HG03064 (cell line): Measurements from ENCODE around the gene GPATCH8.
"Not testable (repeated sequence)": the region's sequence is repeated elsewhere in the genome, so short reads cannot be mapped to it uniquely, and the experiment has no call there.

Experiments used
- ATAC-seq: cut with Tn5 transposase; IDR thresholded peaks from one replicate; pipeline ENCODE4 v1.9.1; 2021; ENCODE audit warnings: low read depth; ENCODE audit not compliant: unreplicated experiment

Gene GPATCH8

DNA sequence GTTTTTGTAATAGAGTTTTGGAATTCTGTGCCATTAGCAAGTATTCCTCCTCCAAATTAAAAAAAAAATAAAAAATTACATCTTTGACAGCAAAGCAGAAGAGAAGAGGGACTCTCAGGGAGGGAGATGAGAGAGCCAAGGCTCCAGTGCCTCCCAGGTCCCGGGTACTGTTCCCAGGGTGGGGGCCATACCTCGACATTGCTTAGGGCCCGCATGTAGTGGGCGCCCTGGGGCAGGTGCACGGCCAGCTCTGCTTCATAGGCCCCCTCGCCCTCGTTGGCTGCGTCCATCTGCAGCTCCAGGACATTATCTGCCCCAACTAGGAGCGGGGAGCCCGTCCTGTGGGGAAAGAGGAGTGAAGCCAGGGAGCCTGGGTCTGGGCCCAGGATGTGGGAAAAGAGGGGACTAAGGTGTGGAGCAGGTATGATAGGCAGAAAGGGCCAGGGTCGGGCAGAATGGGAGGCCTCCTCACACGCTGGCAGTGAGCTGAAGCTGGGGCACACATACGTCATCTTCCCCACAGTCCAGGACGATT is 125.0 kb downstream of the GPATCH8 start:
- no peak for ATAC-seq

DNA sequence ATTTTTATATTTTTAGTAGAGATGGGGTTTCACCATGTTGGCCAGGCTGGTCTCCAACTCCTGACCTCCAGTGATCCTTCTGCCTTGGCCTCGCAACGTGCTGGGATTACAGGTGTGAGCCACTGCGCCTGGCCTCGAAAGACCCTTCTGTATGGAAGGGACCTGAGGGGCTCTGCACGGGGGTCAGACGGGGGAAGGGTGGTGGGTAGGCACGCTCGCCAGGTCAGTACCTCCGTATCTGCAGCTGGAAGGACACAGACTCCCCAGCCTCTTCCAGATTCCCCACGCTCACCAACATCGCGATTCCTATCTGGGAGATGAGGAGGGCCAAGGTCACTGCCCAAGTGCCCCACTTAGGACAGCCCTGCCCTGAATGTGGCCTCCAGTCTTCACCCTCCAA is 126.4 kb downstream of the GPATCH8 start:
- ATAC-seq, result no peak

DNA sequence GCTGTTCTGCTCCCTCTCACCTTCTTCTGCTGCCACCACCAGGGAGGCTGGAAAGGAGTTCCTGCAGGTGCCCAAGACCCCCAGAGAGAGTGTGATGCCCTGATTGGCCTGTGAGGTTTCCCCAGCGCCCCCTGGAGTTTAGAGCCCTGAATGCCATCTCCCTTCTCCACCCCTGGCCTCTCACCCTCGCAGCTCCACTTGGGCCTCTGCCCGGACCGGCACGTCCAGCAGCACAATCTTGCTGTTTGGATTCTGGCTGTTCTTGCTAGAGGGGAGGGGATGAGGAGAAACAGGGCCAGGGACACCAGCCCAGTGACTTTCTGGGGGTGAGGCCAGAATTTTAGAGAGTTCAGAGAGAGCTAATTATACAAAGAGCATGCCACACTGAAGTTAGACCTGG is 127.1 kb downstream of the GPATCH8 start:
- no peak for ATAC-seq

DNA sequence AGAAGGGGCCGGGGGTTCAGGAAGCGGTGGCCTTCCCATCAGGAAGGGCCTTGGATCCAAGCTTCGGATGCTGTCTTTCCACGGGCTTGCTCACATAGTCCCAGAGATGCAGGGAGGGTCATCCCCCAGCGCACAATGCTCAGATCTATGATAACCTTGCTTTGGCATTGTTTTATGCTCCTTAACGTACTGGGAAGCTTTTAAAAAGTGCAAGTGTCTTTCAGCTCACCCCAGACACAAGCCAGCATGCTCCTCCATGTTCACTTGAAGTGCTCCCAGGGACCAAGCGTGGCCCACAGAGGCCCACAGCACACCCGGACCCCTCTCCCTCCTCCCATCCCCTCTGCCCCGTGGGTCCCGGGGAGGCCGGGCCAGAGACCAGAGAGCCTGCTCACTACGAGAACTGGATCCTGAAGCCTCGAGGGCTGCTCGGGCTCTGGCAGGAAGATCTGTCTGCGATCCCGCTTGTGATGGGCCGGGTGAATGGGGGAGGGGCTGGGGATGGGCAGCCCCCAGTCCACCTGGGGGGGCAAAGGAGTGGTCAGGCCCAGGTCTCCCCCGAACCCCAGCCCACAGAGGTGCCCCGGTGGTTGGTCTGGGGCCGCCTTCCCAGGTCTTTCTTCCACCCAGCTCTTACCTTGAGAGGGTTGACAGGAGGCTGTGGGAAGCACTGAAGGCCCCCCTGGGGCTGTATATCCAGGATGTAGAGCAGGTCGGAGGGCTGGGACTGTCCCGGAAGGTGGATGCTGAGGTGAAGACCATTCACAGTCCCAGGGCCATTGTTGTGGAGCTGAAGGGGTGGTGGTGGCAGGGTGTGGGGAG is 127.8 kb downstream of the GPATCH8 start:
- no peak for ATAC-seq

DNA sequence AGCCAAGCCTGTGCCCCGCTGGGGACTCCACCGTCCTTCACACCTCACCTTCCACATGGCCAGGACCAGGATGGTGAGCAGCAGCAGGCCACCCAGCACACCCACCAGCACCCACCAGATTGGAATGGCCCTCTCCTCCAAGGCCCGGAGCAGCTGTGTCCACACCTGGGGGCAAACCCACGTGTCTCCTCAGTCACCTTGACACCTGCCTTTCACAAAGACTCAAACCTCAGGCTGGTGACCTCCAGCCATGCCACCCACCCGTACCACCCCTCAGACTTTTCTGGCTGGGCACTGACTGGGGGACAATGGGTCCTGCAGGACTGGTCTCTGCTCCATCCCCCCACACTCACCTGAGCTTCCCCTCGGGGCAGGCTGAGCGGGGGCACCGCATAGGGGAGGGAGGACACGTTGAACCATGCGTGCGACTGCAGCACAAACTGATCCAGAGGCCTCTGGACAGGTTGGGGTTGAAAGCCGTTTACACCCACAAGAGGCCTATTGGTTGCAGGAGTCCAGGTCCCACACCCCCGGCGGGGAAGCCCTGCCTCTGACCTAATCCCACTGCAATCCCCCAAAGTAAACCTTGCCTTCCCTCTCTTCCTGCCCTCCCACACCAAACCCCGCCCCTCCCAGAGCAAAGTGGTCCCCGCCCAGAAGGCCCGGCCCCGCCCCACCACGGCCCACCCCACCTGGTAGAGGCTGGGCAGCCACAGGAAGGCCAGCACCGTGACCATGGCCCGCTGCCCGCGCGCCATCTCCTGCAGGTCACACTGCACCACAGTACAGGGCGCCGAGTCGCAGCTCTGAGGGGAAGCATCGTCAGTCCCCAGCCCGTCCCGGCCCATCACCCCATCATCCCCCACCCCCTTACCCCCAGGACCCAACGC is 128.7 kb downstream of the GPATCH8 start:
- no peak for ATAC-seq

DNA sequence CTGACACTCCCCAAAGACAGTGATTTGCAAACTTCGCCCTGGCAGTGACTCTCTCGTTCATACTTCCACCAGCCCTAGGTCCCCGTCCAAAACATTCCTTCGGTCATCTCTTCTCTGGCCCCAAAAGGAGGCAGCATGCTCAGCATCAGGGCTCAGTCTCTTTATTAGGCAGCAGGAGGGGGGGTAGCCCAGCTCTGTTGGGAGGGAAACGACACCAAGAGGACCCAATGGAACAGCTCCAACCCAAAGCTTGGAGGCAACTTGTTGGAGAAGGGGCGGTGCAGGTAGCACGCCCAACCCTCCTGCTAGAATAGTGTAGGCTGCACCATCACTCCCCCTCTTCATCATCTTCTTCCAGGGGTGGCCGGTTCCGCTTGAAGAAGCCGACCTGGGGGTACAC is 131.2 kb downstream of the GPATCH8 start:
- no peak for ATAC-seq

DNA sequence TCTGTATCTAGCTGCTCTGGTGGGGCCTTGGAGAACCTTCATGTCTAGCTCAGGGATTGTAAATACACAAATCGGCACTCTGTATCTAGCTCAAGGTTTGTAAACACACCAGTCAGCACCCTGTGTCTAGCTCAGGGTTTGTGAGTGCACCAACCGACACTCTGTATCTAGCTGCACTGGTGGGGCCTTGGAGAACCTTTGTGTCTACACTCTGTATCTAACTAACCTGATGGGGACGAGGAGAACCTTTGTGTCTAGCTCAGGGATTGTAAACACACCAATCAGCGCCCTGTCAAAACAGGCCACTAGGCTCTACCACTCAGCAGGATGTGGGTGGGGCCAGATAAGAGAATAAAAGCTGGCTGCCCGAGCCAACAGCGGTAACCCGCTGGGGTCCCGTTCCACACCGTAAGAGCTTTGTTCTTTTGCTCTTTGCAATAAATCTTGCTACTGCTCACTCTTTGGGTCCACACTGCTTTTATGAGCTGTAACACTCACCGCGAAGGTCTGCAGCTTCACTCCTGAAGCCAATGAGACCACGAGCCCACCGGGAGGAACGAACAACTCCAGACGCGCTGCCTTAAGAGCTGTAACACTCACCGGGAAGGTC is 133.7 kb downstream of the GPATCH8 start:
- not testable (repeated sequence) for ATAC-seq

DNA sequence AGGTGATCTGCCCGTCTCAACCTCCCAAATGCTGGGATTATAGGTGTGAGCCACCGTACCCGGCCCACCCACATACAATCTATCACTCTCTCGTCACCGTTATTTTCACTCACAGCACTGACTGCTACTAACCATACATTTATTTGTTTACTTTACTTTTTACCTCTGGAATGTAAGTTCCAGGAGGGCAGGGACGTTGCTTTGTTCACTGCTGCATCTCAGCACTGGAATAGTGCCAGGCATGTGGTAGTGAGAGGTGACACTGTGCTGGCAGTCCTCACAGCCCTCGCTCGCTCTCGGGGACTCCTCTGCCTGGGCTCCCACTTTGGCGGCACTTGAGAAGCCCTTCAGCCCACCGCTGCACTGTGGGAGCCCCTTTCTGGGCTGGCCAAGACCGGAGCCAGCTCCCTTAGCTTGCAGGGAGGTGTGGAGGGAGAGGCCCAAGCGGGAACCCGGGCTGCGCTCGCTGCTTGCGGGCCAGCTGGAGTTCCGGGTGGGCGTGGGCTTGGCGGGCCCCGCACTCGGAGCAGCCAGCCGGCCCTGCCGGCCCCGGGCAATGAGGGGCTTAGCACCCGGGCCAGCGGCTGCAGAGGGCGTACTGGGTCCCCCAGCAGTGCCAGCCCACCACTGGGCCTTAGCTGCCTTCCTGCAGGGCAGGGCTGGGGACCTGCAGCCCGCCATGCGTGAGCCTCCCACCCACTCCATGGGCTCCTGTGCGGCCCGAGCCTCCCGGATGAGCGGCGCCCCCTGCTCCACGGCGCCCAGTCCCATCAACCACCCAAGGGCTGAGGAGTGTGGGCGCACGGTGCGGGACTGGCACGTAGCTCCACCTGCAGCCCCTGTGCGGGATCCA is 134.6 kb downstream of the GPATCH8 start:
- ATAC-seq, result not testable (repeated sequence)

DNA sequence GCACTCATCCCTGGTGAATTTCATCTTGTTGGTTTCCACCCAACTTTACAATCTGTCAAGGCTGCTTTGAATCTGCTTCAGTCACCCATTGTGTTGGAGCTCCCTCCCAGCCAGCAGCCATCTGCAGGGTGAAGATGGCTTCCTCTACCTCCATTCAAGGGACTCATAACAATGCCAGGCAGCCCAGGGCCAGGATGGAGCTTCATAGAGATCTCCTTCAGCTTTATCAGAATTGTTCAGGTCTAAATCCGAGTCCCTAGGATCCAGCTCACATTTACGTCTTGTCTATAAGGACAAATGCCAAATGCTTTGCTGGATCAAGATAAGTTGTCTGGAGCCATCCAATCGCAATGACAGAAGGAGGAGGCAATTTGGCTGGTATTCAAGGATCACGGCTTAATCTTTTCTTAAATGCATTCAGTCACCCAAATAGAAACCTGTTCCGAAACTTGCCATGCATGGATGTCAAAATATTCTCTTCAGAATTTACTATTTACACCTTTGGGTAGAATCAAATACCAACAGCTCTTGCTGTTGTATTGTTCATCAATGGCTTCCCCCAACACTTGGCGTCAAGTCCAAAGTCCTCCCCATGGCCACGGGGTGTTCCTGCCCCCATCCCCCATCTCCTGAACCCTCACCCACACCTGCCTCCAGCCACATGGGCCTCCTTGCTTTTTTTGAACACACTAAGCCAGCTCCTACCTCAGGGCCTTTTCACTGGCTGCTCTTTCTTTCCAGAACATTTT is 135.8 kb downstream of the GPATCH8 start:
- ATAC-seq, result no peak

DNA sequence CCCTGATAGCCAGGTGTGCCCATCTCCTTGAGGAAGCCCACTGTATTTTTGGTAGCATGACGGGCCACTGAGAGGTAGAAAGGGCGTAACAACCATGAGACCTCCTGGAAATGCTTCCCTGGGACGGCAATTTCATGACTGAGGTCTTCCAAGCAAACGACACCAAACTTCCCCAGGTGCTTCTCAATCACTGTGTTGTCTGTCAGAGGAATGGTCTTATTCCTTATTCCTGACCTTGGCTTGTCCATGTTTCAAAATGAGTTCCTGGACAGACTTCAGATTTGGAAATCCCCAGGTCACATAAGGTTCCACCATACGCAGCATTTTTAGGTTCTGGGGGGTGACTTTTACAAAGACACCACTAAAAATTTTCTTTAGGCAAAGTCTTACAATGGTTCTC is 138.2 kb downstream of the GPATCH8 start:
- ATAC-seq, result not testable (repeated sequence)

DNA sequence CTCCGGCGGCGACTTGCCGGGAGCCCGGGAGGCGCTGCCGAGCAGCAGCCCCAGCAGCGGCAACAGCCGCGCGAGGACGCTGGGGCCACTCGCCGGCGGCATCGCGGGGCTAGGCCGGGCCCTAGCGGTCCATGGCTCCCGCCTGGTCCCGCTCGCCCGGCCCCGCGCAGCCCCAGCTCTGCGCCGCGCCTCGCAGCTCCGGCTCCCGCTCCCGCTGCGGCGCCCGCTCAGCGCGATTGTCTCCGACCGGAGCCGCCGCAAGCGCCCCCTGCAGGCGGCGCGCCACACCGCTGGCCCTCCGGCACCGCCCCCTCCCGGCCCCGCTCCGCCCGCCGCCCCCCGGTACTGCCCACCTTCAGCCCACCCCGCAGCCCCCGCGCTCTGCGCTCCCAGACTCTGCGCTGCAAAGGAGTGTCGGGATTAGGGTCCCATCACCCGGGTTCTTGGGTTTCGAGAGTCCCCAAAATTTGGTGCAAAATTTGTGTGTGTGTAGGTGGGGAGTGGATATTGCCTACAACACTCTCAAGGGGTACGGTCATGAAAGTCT is 139.5 kb downstream of the GPATCH8 start, which contains the start of gene FAM171A2:
FAM171A2 (minus strand) TSS at position 241 of the 547 bp plus-strand sequence; CDS start at position 102, 139 bp downstream.
- no peak for ATAC-seq

DNA sequence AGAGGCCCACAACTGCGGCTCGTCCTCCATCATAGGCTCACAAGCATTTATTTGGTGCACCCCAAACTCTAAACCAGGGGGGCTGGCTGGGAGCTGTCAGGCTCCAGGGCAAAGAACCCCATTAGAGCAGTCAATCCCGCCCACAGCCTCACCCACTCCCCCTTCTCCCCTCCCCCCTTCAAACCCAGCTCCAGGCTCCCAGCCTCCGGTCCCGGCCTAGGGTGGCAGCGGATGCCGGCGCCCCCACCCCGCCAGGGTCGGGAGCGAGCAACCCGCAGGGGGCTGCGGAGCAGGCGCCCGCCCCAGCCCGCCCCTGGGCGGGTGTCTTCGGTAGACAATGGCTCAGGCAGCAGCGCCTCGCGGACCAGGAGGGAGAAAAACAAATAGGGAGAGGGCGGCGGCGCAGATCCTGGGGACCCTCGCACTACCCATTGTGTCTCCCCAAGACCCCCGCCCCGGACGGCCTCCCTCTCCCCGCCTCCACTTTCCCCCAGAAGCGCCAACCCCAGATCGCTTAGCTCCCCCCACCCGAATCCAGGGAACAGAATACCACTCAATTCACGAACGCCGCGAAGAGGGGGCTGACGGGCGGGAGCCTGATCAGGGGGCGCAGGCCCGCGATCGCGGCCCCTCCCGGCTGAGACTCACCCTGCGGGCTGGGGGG is 140.1 kb downstream of the GPATCH8 start:
- no peak for ATAC-seq

DNA sequence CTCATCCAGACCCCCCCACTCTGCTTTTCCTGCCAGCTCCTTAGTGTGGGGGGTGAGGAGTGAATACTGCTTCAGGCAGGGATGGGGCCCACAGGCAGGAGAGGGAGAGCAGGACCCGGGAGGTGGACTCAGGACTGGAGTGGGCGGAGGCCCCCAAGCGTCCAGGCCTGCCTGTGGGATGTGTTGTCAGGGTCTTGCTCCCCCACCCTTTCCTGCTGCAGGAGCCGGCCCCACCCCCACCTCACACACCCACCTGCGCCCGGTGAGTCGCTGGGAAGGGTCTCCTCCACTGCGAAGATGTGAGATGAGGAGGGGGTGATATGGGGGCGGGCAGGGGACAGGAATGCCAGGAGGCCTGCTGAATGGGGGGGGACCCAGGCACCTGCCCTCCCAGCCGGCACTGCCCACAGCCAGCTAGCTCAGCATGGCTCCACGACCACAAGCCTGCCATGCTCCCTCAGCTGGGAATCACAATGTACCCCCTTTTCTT is 140.7 kb downstream of the GPATCH8 start:
- no peak for ATAC-seq

DNA sequence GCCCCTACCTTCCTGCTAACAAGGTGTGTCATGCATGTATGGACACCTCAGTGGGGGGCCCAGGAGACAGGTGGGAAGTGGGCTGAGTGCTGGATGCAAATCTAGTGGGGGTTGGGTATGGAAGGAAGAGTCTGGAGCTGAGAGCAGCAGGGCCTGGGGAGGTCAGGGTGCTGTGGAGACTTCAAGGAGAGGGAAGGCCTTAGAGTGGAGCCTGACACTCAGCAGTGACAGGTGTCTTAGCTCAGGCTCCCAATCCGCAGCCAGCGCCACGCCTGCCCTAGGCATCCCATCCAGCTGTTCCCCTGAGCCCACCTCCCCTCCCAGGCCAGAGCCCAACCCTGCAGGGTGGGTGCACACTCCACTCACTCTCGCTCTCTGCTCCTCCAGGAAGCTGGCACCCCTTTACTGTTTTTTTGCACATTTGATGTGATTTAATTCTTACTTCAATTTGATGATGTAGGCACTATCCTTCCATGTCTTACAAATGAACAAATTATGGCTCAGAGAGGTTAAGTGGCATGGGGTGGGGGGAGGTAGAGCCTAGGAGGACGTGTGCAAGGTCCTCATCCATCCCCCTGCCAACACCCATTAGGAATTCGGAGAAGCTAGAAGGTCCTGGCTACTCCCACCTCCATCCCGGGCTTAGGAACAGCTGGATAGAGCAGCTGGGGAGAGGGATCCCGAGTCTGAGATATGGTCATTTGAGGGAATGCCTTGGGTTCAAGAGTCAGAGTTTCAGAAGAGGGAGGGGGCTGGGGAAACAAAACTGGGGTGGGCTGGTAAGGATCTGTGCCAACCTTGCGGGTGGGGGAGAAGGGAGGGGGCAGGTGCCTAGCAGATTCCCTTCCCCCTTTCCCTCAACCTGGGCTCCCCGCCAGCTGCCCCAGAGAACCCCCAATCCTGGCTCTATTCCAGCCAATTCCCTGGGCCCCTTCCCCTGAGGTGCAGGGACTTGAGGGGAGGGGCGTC is 141.6 kb downstream of the GPATCH8 start:
- no peak for ATAC-seq

DNA sequence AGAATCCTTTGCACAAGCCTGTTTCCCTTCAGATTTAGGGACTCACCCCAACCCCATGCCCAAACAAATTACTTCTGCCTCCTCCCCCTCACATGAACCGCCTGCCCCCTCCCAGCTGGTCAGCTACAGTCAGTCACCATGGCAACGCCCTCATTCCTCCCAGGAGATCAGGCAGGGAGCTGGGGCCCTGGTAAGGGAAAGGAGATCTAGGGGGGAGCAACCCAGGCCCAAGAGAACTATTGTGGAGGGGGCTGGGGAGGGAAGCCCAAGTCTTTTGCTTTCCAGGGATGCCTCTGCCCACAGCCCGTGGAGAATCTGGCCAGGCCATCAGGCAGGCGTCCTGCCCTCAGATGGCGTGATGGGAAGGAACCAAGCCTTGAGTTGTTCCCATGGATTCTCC is 142.4 kb downstream of the GPATCH8 start:
- no peak for ATAC-seq

DNA sequence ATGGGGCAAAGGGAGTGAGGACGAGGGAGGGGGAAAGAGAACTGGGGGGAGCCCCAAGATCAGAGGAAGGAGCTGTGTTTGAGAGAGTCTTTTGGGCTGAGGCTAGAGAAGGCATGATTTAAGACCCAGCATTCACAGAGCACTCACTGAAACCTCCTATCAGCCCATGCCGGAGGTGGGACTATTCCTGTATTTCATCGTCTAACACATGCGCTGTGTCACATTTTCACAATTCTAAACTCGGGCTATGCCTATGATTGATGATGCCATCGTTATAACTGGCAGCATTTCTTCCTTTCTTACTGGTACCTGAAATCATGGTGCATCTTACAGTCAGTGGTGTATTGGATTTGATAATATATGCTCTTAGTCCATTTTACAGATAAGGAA is 143.1 kb downstream of the GPATCH8 start:
- no peak for ATAC-seq

DNA sequence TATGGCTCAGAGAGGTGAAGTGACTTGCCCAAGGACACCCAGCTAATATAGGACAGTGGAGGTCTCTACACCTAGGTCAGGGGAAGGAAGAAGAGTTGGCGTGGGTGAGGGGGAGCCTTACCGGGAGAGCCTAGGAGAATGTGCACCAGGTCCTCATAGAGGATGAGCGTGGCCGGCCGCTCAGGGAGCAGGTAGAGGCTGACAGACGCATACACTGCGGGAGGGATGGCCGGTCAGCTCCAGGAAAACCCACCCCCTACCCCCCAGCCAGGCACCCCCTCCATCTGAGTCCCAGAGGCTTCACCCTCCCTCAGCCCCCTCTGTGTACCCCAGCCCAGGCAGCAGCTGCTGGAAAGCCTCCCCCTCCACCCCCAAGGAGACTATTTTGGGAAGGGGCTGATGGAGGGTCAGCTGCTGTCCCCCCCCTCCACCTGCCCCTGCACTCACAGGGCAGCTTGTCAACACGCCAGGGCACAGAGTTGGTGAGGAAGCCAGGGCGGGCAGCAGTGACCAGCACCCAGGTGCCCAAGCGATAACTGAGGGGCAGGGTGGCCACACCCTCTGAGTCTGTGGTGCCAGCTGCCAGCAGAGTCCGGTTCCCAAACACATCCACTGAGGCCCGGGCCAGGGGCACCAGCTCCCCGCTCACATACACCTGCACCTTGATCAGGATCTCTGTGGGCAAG is 143.6 kb downstream of the GPATCH8 start:
- ATAC-seq, result no peak
